ENCODE results near the gene SMIM8.

DNA sequence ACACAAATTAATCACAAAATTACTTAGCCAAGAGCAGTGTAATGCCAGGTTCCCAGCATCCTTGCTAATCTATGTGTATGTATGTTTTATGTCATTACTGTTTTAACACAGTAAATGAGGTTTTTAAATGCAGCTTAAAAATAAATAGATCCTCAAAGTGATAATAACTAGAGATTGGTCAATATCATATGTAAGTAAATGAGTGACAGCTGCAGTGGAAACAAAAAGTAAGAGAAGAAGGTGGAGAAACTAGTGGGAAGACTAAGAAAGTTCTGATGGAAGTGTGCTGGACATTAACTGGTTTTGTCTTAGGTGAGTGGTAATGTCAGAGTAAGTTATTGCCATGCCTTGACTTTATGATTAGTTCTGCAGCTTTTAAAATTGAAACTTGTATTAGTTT, 8.6 kb downstream of the SMIM8 start:
- no peak for TF ChIP-seq POLR2A (IDR thresholded peaks at IDR 0.05)
- TF ChIP-seq, protein P1, sequence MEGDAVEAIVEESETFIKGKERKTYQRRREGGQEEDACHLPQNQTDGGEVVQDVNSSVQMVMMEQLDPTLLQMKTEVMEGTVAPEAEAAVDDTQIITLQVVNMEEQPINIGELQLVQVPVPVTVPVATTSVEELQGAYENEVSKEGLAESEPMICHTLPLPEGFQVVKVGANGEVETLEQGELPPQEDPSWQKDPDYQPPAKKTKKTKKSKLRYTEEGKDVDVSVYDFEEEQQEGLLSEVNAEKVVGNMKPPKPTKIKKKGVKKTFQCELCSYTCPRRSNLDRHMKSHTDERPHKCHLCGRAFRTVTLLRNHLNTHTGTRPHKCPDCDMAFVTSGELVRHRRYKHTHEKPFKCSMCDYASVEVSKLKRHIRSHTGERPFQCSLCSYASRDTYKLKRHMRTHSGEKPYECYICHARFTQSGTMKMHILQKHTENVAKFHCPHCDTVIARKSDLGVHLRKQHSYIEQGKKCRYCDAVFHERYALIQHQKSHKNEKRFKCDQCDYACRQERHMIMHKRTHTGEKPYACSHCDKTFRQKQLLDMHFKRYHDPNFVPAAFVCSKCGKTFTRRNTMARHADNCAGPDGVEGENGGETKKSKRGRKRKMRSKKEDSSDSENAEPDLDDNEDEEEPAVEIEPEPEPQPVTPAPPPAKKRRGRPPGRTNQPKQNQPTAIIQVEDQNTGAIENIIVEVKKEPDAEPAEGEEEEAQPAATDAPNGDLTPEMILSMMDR (IDR thresholded peaks at IDR 0.05), result no peak

All from Peyer's patch (tissue), 4 donors.